Glomerular visceral epithelial cell (primary cell): ENCODE data around the gene FBXL3.

Experiments used
- DNase-seq: peaks from one replicate; pipeline ENCODE4 v3.0.0-alpha.2; 2016; ENCODE audit errors: extremely low spot score

The FBXL3 gene, protein sequence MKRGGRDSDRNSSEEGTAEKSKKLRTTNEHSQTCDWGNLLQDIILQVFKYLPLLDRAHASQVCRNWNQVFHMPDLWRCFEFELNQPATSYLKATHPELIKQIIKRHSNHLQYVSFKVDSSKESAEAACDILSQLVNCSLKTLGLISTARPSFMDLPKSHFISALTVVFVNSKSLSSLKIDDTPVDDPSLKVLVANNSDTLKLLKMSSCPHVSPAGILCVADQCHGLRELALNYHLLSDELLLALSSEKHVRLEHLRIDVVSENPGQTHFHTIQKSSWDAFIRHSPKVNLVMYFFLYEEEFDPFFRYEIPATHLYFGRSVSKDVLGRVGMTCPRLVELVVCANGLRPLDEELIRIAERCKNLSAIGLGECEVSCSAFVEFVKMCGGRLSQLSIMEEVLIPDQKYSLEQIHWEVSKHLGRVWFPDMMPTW

GRCh38 chr13:77026861-77027621, at the start of gene FBXL3:
FBXL3 (minus strand) TSS chr13:77027159; CDS start chr13:77021860, 5,299 bp downstream.
- DNase-seq, result peak; percentile 94

DNA sequence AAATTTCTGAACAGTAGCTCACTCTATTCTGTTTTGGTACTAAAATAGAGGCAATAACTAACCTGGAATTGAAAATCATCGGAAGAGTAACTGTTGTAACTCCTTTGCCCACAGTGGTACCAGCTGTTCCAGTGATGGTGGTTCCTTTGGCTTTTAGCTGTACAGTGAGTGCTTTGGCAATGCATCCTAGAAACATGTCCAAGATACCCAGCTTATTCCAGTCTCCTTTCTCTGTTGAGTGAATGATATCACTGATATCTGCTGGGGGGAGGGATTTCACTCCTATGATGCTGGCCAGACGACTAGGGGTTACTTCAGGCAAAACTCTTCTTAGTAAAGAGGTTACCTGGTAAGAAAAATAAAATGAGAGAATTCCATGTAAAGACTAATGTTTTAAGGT, 40.6 kb upstream of the FBXL3 start:
- DNase-seq, result no peak

DNA sequence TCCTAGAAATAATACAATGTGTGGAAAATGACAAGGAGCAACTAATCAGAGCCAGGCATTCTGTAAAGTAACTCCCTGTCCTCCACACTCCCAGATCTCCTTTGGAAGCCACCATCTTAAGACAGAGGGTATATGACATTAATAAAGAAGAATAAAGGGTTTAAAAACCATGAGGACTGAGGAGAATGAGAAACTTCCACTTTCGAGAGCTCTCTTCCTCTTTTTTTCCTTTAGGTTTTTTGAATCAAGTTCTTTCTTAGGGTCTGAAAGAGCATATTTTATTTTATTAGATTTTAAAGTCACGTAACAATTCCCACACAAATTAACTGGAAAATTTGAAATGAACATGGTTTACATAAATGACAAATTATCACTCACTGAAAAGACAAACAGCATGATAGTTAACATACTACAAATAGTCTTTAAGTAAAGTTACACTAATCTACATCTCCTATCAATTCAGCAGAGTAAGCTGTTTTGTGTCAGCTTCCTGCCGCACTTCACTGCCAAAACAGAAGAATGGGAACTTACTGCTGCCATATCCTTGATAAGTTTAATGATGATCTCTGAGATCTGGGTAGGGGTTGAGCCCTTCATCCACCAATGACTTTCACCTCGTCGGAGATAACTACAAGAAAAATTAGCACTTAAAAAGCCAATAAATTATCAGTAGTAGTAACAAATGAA, 38.6 kb upstream of the FBXL3 start:
- no peak for DNase-seq

GRCh38 chr13:77062097-77062496, 35.1 kb upstream of the FBXL3 start:
- no peak for DNase-seq

GRCh38 chr13:77061362-77061761, 34.4 kb upstream of the FBXL3 start:
- DNase-seq, result no peak

- no peak for DNase-seq
Observed at GRCh38 chr13:77056886-77057285, 29.9 kb upstream of the FBXL3 start.

DNA sequence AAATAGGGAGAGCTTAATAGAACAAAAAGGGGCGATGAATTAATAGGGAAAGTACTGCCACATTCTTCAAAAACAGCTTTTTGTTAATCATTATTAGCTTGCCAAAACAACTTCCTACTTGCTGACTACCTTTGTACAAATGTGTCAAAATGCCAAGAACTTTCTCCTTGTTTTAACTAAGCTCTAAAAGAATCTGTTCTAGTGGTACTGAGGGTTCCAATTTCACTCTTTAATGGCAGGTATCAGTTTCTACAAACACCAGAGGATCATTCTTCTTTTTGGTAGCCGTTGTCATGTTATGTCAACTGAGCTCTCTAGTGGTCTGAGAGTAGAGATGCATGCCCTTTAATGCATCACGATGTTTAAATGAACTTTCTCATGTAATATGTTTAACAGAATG, 29.4 kb upstream of the FBXL3 start:
- no peak for DNase-seq

DNA sequence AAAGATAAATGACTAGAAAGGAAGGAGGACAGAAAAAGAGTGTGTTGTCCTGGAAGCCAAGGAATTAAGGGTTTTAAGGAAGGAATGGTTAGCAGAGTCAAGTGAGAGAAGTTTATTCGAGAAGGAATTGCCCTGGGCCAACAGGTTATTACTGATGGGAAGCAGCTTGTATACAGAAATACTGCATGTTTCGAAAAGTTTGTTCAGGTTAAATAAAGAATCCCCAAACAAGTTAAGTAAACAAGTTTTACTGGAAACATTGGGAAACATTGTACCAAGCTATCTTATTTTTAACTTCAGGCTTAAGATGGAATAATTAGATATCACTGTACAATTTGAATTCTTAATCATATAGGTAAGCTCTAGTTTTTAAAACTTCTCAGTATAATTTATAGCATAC, 28.2 kb upstream of the FBXL3 start:
- DNase-seq, result no peak

GRCh38 chr13:77053192-77053591, 26.2 kb upstream of the FBXL3 start:
- no peak for DNase-seq

GRCh38 chr13:77048681-77049080, 21.7 kb upstream of the FBXL3 start:
- no peak for DNase-seq

GRCh38 chr13:77047649-77048343, 20.8 kb upstream of the FBXL3 start:
- DNase-seq, result no peak

DNA sequence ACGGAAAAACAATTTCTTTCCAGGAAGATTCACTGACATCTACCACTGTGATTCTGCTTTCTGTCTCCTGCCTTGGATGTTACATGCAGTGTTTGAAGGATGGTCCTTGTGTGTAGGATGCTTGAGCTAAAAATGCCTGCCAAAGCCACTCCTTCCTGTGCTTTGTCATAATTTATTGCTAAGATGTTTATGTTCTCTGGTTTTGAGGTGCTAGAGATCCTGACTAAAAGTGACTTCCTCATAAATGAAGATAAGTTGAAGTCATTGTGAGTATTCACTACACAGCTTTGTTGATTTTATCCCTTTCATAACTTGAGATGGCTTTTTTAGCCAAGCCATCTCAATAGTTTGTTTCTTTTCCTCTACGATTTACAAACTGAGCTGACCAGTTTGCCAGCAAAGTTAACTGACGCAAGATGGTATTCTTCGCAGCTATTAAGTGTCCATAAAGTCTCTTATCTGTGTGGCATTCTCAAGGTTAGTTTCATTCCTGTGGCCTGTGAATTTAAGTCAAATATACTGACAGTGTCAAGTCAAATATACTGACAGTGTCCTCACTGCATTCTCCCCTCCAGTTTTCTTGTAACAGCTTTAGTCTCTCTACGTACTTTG, 15.7 kb upstream of the FBXL3 start:
- DNase-seq, result no peak

- DNase-seq, result no peak
Observed at GRCh38 chr13:77040835-77041234, 13.9 kb upstream of the FBXL3 start.

GRCh38 chr13:77040076-77040475, 13.1 kb upstream of the FBXL3 start:
- DNase-seq, result no peak

DNA sequence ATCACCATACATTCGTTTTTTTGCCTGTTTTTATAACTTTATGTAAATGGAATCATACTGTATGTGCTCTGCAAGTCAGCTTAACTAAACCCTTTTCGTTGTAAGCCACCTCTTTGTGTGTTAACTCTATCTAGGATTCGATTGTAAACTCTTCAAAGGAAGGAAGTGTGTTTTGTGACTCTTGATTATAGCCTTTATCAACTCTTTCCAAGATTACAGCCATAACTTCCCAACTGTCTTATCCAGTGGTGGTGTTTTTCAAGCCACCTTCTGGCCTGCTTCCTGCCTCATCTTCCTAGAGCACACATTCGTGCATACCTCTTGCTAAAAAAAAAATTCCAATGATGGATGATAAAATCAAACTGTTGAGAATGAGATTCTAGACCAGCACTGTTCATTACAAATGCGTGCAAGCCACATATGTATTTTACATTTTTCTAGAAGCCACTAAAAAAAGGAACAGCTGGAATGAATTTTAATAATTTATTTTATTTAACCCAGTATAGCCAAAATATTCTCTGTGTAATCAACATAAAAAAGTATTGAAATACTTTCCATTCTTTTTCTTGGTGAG, 12.0 kb upstream of the FBXL3 start:
- no peak for DNase-seq

GRCh38 chr13:77036279-77036678, 9.3 kb upstream of the FBXL3 start:
- no peak for DNase-seq

- DNase-seq, result no peak
Observed at GRCh38 chr13:77034881-77035280, 7.9 kb upstream of the FBXL3 start.

GRCh38 chr13:77033717-77034302, 6.9 kb upstream of the FBXL3 start:
- DNase-seq, result no peak

DNA sequence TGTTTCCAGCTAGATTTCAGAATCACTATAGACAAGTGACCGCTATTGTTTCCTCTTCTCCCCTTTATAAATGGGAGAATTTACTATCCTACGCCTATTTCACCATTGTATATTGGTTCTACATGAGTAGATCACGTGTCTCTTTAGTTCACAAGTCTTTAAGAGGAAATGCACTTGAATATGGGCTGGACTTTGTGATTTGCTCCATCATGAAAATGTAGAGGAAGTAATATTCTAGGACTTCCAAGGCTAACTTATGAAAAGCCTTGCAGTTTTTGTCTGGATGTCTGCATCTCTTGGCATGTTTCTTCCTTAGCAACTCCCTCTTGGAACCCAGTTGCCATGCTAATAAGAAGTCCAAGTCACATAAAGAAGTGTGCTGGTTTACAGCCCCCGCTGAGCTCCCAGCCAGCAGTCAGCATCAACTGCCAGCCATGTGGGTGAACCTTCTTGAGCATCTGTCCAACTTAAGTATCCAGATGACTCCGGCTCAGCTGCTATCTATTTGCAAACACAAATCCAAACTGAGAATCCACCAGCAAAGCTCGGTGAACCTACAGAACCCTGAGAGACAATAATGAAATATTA, 4.8 kb upstream of the FBXL3 start:
- DNase-seq, result no peak

DNA sequence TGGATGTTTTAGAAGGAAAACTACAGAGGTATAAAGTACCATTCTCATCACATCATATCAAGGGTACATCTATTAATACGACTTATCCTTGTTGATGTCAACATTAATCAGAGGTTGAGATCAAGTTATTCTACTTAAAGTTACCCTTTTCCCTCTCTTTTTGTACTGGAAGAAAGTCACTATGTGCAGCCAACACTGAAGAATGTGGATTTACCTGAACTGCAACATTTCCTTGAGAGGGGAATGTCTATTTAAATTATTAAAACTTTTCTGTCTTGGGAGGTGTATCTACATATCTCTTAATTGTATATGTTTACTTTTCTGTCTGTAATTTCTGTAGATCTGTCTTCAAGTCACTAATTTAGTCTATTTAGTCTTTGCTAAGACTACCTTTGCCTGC, 2.5 kb upstream of the FBXL3 start:
- DNase-seq, result no peak
